ENCODE results near the gene FEZF2.

Gene FEZF2

GRCh38 chr3:62373215-62373614, at the start of gene FEZF2:
FEZF2 (minus strand) TSS chr3:62373550; CDS start chr3:62372868, 682 bp downstream.
- no peak for DNase-seq

- no peak for DNase-seq
These were observed 47.9 kb upstream of the FEZF2 start for GRCh38 chr3:62421207-62421606.

GRCh38 chr3:62416144-62416543, 42.8 kb upstream of the FEZF2 start:
- no peak for DNase-seq

GRCh38 chr3:62415312-62415801, 42.0 kb upstream of the FEZF2 start:
- no peak for DNase-seq

GRCh38 chr3:62414786-62415185, 41.4 kb upstream of the FEZF2 start:
- DNase-seq: no peak

DNA sequence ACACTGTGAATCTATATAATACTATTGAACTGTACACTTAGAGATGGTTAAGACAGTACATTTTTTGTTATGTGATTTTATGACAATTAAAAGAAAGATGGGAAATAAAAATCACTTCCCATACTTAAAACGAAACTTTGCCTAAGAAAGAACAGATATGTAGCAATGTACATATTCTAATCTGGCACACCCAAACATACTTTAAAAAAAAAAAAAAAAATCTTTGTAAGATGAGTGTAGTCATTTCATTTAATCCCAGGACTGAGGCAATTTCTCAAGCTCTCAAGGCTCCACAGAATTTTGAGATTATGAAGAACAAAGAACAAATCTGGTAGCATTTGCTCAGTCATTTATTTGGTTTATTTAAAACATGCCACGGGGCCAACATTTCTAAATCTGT, 40.3 kb upstream of the FEZF2 start:
- no peak for DNase-seq

- no peak for DNase-seq
These were observed 33.6 kb upstream of the FEZF2 start for GRCh38 chr3:62406945-62407344.

GRCh38 chr3:62405566-62405965, 32.2 kb upstream of the FEZF2 start:
- DNase-seq: no peak

GRCh38 chr3:62405135-62405534, 31.8 kb upstream of the FEZF2 start:
- no peak for DNase-seq

- no peak for DNase-seq
These were observed 31.0 kb upstream of the FEZF2 start for GRCh38 chr3:62404321-62404720.

DNA sequence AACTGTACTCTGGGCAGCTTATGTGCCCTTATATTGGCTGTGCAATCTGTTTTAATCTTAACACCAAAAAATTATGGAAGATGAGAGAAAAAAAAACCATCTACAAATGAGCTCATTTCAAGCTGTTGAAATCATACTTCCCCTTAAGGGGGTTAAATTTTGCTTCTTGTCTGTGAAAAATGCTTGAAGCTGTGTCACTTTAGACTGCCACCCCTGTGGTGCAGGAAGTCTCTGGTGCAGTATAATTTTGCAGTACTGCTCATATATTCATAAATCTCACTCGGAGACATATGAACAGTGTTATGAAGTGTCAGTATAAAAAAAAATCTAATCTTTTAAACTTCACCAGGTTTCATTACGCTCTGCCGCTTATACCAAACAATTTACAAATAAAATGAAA, 30.4 kb upstream of the FEZF2 start:
- no peak for DNase-seq

DNA sequence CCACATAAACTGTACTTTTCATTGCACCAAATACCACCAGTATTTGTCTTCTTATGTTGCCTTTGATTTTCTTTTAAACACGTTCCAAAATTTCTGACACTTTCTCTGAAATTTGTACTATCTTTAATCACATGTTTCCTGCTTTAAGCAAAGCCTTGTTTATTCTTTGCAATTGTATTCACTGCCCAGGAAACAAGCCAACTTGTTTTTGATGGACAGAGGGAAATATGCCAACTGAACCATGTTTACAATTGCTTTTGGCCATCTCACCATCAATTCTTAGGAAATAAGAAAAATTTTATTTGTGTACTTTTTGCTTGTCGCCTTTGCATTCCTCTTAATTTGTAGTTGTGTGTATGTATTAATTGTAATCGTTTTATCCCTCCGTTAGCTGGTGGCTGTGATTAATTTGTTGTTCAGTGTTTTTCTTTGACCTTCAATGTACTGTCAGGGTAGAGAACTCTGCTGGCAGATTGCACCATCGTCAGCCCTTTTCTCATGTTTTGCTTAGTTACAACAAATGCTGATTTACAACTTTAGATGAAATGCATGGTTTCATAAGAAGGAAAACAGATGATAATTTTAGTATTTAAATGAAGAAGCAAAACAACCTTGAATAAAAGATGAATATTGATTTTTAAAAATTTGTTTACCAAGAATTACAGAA, 19.4 kb upstream of the FEZF2 start:
- no peak for DNase-seq

GRCh38 chr3:62387251-62387650, 13.9 kb upstream of the FEZF2 start:
- no peak for DNase-seq

- DNase-seq: no peak
These were observed 6.0 kb upstream of the FEZF2 start for GRCh38 chr3:62379321-62379798.

DNA sequence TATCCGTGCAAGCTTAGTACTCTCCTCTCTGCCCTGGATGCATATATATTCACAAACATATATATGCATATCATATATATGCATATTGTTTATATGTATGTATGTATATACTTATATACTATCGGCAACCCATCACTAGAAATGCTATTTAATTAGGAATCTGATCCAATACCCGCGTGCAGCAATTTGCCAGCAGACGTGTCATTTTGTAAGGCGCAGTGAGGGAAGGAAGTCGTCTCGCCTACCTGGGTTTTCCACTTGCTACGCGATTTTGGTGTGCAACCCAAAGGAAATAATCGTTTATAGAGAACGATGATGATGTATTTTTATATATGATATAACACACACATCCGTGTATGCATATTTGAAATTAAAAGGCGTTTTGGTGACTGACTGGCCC, 5.6 kb upstream of the FEZF2 start:
- DNase-seq: no peak

- DNase-seq: no peak
These were observed 5.0 kb upstream of the FEZF2 start for GRCh38 chr3:62378311-62378789.

DNA sequence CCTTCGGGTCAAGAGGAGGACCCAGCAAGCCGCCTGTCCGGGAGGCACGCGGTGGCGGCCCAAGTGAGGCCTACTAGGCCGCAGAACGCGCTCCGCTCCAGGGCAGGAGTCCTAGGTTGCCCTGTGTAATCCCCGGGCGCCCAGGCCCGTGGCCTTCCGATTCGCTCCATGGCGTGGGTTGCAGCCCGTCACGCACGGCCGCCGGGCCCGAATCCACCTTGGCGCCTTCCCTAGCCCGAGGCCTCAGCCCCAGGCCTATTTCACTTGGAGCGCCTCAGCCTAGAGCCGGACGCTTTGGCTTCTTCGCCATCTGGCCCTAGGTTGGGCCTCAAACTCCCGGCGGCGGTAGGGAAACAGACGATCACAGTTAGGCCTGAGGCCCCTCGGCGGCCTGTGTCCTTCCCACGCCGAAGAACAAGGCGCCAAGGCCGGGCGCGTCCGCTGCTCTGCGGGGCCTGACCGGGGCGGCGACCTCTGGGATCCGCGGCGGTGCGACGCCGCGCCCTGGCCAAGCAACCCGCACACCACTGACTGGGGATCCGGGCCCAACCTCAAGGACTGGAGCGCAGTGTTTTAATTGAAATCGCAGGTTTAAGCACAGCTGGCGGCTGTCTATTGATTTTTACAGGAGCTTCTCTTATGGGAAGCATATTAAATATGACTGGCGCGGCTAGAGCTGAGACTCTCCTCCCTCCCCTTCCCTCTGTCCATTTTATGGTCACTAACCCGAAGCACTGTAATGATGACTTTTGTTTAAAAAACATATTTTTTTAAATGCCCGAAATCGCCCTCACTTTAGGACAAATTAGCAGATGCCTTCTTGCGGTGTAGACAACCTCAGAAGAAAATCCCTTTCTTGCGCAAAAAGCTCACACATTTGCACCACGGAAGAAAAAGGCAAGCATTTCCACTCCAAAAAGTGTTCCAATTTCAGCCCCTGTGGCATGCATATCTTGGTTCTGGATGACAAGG, 3.8 kb upstream of the FEZF2 start:
- no peak for DNase-seq

GRCh38 chr3:62376454-62376720, 3.0 kb upstream of the FEZF2 start:
- DNase-seq: no peak

GRCh38 chr3:62375655-62376453, 2.5 kb upstream of the FEZF2 start:
- no peak for DNase-seq

DNA sequence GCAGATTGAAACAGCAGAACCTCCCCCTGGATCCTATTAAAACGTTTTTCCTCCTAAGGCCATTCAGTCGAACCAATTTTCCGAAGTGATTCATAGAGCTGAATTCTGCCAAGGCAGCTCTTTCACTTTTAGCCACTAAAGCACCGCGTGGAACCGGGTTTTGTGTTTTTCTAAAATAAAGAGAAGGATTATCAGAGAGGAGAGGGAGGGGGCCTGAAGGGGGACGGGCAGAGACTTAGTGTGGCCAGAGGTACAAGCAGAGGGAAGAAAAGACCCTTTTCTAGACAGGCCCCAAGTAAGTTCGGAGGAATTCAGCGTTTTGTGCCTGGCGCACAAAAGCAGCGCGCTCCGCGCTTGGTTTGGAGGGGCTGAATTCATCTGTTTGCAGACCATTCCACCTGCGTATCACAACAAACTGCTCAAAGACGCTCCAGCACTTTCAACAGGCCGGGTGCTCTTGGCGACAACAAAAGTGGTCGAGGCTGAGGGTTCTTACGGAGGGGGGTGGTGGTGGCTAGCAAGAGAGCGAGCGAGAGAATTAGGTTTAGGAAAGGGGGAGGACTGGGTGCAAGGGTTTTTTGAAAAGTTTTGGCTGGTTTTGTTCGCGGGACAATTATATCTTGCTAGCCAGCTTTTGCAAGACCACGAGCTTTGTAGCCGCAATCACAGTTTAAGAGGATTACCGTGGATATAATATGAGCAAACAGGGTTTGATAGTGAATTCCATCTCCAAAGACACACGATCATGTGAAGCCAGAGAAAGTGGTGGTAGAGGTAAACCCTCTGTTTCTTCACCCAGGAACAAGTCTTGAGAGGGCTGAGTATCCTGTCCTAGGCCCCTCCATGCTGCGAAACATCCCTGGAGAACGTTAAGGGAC, 1.2 kb upstream of the FEZF2 start:
- no peak for DNase-seq

- no peak for DNase-seq
These were observed 474 bp upstream of the FEZF2 start for GRCh38 chr3:62373714-62374333.

- DNase-seq: no peak
These were observed 719 bp downstream of the FEZF2 start for GRCh38 chr3:62372621-62373041.

Measured in inflammatory macrophage treated with lipopolysaccharide for 4 hours (primary cell).